ENCODE data around the gene PTRHD1. TPM values are rescaled to one million over a fixed set of nuclear protein-coding genes. Genes with fewer than 3 reads are reported as not detected.

PTRHD1 gene
- polyA plus RNA-seq, 1 donor from 2014 or later, result 33.6 TPM

GRCh38 chr2:24756789-24757188 is 36.4 kb downstream of the PTRHD1 start:
- H3K27ac ChIP-seq (ENCODE audit: low read length), result no peak overlapping the region
- H3K79me2 ChIP-seq (replicated peaks; ENCODE audit: insufficient read depth, low read length), result no peaks in the 10 kb centered on the region
- H3K9ac ChIP-seq (ENCODE audit: low read length), result no peak overlapping the region
- H3F3A ChIP-seq (ENCODE audit: insufficient read depth, low read length, poor library complexity, severe bottlenecking), result no peaks in the 10 kb centered on the region
- no peak overlapping the region for H3K4me3 ChIP-seq (ENCODE audit: low read length)
- no peaks in the 10 kb centered on the region for H3K27me3 ChIP-seq (ENCODE audit: insufficient read depth, low read depth, low read length)
- no peaks in the 10 kb centered on the region for H3K9me3 ChIP-seq (ENCODE audit: low read length)
- no peak overlapping the region for H2AFZ ChIP-seq (ENCODE audit: low read depth, low read length)
- no peaks in the 10 kb centered on the region for H3K9me2 ChIP-seq (ENCODE audit: insufficient read depth, low read length)
- no peak overlapping the region for H3K4me2 ChIP-seq (ENCODE audit: low read length)
- peaks cover 2% of the 10 kb centered on the region for H3K36me3 ChIP-seq (ENCODE audit: insufficient read depth, low read length)
- no peaks in the 10 kb centered on the region for H4K20me1 ChIP-seq (ENCODE audit: insufficient read depth)
- TF ChIP-seq TAF1 (IDR thresholded peaks at IDR 0.05; ENCODE audit: low read depth) (no peak), SMC3 (conservative IDR thresholded peaks at IDR 0.05; ENCODE audit: poor library complexity) (no peak), EP300 (conservative IDR thresholded peaks at IDR 0.05; ENCODE audit: poor library complexity, severe bottlenecking) (no peak), RAD21 (conservative IDR thresholded peaks at IDR 0.05) (no peak), POLR2AphosphoS5 (IDR thresholded peaks at IDR 0.05) (no peak), REST (IDR thresholded peaks at IDR 0.05; ENCODE audit: borderline replicate concordance) (no peak), EZH2 (IDR thresholded peaks at IDR 0.05; ENCODE audit: borderline replicate concordance, insufficient read depth, low read length, poor library complexity, severe bottlenecking) (no peak), MXI1 (conservative IDR thresholded peaks at IDR 0.05; ENCODE audit: poor library complexity, severe bottlenecking) (no peak)

GRCh38 chr2:24754985-24755705 is 38.0 kb downstream of the PTRHD1 start:
- no peak overlapping the region for H3K4me3 ChIP-seq (ENCODE audit: low read length)
- H3K9ac ChIP-seq (ENCODE audit: low read length), result no peak overlapping the region
- H3K27ac ChIP-seq (ENCODE audit: low read length), result no peak overlapping the region
- H3K36me3 ChIP-seq (ENCODE audit: insufficient read depth, low read length), result peaks cover 2% of the 10 kb centered on the region
- H3K79me2 ChIP-seq (replicated peaks; ENCODE audit: insufficient read depth, low read length), result no peaks in the 10 kb centered on the region
- no peaks in the 10 kb centered on the region for H3K9me2 ChIP-seq (ENCODE audit: insufficient read depth, low read length)
- H2AFZ ChIP-seq (ENCODE audit: low read depth, low read length), result no peak overlapping the region
- no peaks in the 10 kb centered on the region for H3F3A ChIP-seq (ENCODE audit: insufficient read depth, low read length, poor library complexity, severe bottlenecking)
- H3K9me3 ChIP-seq (ENCODE audit: low read length), result no peaks in the 10 kb centered on the region
- no peak overlapping the region for H3K4me2 ChIP-seq (ENCODE audit: low read length)
- no peaks in the 10 kb centered on the region for H4K20me1 ChIP-seq (ENCODE audit: insufficient read depth)
- no peak for TF ChIP-seq POLR2AphosphoS5 (IDR thresholded peaks at IDR 0.05)
- TF ChIP-seq CTCF (IDR thresholded peaks at IDR 0.05; ENCODE audit: poor library complexity, severe bottlenecking), result no peak
- TF ChIP-seq EZH2 (IDR thresholded peaks at IDR 0.05; ENCODE audit: borderline replicate concordance, insufficient read depth, low read length, poor library complexity, severe bottlenecking), result no peak
- no peak for TF ChIP-seq RAD21 (conservative IDR thresholded peaks at IDR 0.05)
- TF ChIP-seq SMC3 (conservative IDR thresholded peaks at IDR 0.05; ENCODE audit: poor library complexity), result no peak
- no peak for TF ChIP-seq REST (IDR thresholded peaks at IDR 0.05; ENCODE audit: borderline replicate concordance)
- TF ChIP-seq TAF1 (IDR thresholded peaks at IDR 0.05; ENCODE audit: low read depth), result no peak
- TF ChIP-seq MXI1 (conservative IDR thresholded peaks at IDR 0.05; ENCODE audit: poor library complexity, severe bottlenecking), result no peak
- TF ChIP-seq EP300 (conservative IDR thresholded peaks at IDR 0.05; ENCODE audit: poor library complexity, severe bottlenecking), result no peak
- no peaks in the 10 kb centered on the region for H3K27me3 ChIP-seq (ENCODE audit: insufficient read depth, low read depth, low read length)

Data from neural cell (in vitro differentiated cells).